Measurements from ENCODE around the gene MC1R. TPM values are rescaled to one million over a fixed set of nuclear protein-coding genes. Genes with fewer than 3 reads are reported as not detected.
"Not testable (repeated sequence)": the region's sequence is repeated elsewhere in the genome, so short reads cannot be mapped to it uniquely, and the experiment has no call there.

Gene MC1R
- polyA plus RNA-seq, 3 donors, result 0.21 to 3.9 TPM; not detected in 1

- Histone ChIP-seq H4K20me1 (ENCODE audit: insufficient read depth, low read length) (peaks cover 56% of the 10 kb centered on the region), H3K27me3 (ENCODE audit: control insufficient read depth in 2 of 2, insufficient read depth in 2 of 2, low read length in 2 of 2) (no peaks in the 10 kb centered on the region), H3K36me3 (replicated peaks in 1 of 2; ENCODE audit: control insufficient read depth in 1 of 2, insufficient read depth in 2 of 2, low read length in 2 of 2) (peaks cover 19 to 29% of the 10 kb centered on the region in 2 donors), H3K9me3 (replicated peaks in 1 of 2; ENCODE audit: control insufficient read depth in 1 of 2, insufficient read depth in 1 of 2, low read length in 2 of 2) (no peaks in the 10 kb centered on the region), H3K27ac (ENCODE audit: low read depth in 1 of 2, low read length in 2 of 2) (no peak overlapping the region), H3K4me2 (replicated peaks; ENCODE audit: extremely low read depth, low read length, poor library complexity, severe bottlenecking) (no peak overlapping the region), H3K4me3 (replicated peaks in 1 of 3; ENCODE audit: low read depth in 2 of 3, low read length in 3 of 3) (no peak overlapping the region), H2AFZ (ENCODE audit: insufficient read depth, low read depth, low read length, poor library complexity, severe bottlenecking) (no peak overlapping the region), H3K9ac (ENCODE audit: insufficient read depth, low read length, poor library complexity, severe bottlenecking) (no peak overlapping the region), H3K79me2 (ENCODE audit: insufficient read depth, low read length) (no peaks in the 10 kb centered on the region), H3K4me1 (ENCODE audit: control insufficient read depth in 1 of 2, insufficient read depth in 2 of 2, low read length in 2 of 2) (peaks cover 4 to 10% of the 10 kb centered on the region in 2 donors)
- no peak for DNase-seq
- Mint-ChIP-seq H3K9me3 (peaks cover 0 to 2% (median 0%) of the 10 kb centered on the region in 7 donors), H3K4me1 (peaks cover 12% of the 10 kb centered on the region), H3K4me3 (no peak overlapping the region), H3K27ac (no peak overlapping the region), H3K27me3 (ENCODE audit: low read depth in 3 of 3) (peaks cover 1 to 19% (median 7%) of the 10 kb centered on the region in 3 donors), H3K36me3 (peaks cover 18 to 43% of the 10 kb centered on the region in 2 donors)
- TF ChIP-seq CTCF (IDR thresholded peaks at IDR 0.05), result no peak
- intact Hi-C loops (cut with micrococcal nuclease), result no loop called here
- 87% methylated on average over 9 of the region's 14 CpGs for WGBS (ENCODE audit: insufficient coverage)
Observed at GRCh38 chr16:89912627-89913026, 6.0 kb upstream of the MC1R start.

GRCh38 chr16:89913408-89914387 is 5.0 kb upstream of the MC1R start:
- no peak overlapping the region for H3K4me3 ChIP-seq (replicated peaks in 1 of 3; ENCODE audit: low read depth in 2 of 3, low read length in 3 of 3)
- H3K4me2 ChIP-seq (replicated peaks; ENCODE audit: extremely low read depth, low read length, poor library complexity, severe bottlenecking), result no peak overlapping the region
- H3K27me3 ChIP-seq (ENCODE audit: control insufficient read depth in 2 of 2, insufficient read depth in 2 of 2, low read length in 2 of 2), result peaks cover 0 to 8% of the 10 kb centered on the region in 2 donors
- Mint-ChIP-seq H3K9me3 (peaks cover 0 to 2% (median 0%) of the 10 kb centered on the region in 7 donors), H3K27me3 (ENCODE audit: low read depth in 3 of 3) (peaks cover 7 to 29% (median 9%) of the 10 kb centered on the region in 3 donors), H3K4me1 (peaks cover 20% of the 10 kb centered on the region), H3K36me3 (peaks cover 18 to 35% of the 10 kb centered on the region in 2 donors), H3K27ac (peak overlapping the region in 2 of 7 donors; percentile 36 to 42), H3K4me3 (no peak overlapping the region)
- H3K9ac ChIP-seq (ENCODE audit: insufficient read depth, low read length, poor library complexity, severe bottlenecking), result no peak overlapping the region
- DNase-seq, result no peak
- intact Hi-C loops (cut with micrococcal nuclease), result no loop called here
- no peak overlapping the region for H2AFZ ChIP-seq (ENCODE audit: insufficient read depth, low read depth, low read length, poor library complexity, severe bottlenecking)
- H3K27ac ChIP-seq (ENCODE audit: low read depth in 1 of 2, low read length in 2 of 2), result no peak overlapping the region
- no peak for TF ChIP-seq CTCF (IDR thresholded peaks at IDR 0.05)
- peaks cover 47% of the 10 kb centered on the region for H4K20me1 ChIP-seq (ENCODE audit: insufficient read depth, low read length)
- no peaks in the 10 kb centered on the region for H3K79me2 ChIP-seq (ENCODE audit: insufficient read depth, low read length)
- peaks cover 14 to 21% of the 10 kb centered on the region in 2 donors for H3K36me3 ChIP-seq (replicated peaks in 1 of 2; ENCODE audit: control insufficient read depth in 1 of 2, insufficient read depth in 2 of 2, low read length in 2 of 2)
- WGBS (ENCODE audit: insufficient coverage), result 88% methylated on average over 28 of the region's 30 CpGs
- H3K9me3 ChIP-seq (replicated peaks in 1 of 2; ENCODE audit: control insufficient read depth in 1 of 2, insufficient read depth in 1 of 2, low read length in 2 of 2), result no peaks in the 10 kb centered on the region
- H3K4me1 ChIP-seq (ENCODE audit: control insufficient read depth in 1 of 2, insufficient read depth in 2 of 2, low read length in 2 of 2), result peaks cover 14 to 21% of the 10 kb centered on the region in 2 donors

- Mint-ChIP-seq H3K36me3 (peaks cover 9 to 25% of the 10 kb centered on the region in 2 donors), H3K4me1 (peaks cover 21% of the 10 kb centered on the region), H3K27me3 (ENCODE audit: low read depth in 3 of 3) (peaks cover 18 to 40% (median 19%) of the 10 kb centered on the region in 3 donors)
- H3K4me3 Mint-ChIP-seq; H3K9ac ChIP-seq (ENCODE audit: insufficient read depth, low read length, poor library complexity, severe bottlenecking); DNase-seq; H3K27ac Mint-ChIP-seq; H3K4me3 ChIP-seq (replicated peaks in 1 of 3; ENCODE audit: low read depth in 2 of 3, low read length in 3 of 3); intact Hi-C loops (cut with micrococcal nuclease); H3K9me3 ChIP-seq (replicated peaks in 1 of 2; ENCODE audit: control insufficient read depth in 1 of 2, insufficient read depth in 1 of 2, low read length in 2 of 2); H3K79me2 ChIP-seq (ENCODE audit: insufficient read depth, low read length); H3K9me3 Mint-ChIP-seq; H3K4me2 ChIP-seq (replicated peaks; ENCODE audit: extremely low read depth, low read length, poor library complexity, severe bottlenecking); H3K27ac ChIP-seq (ENCODE audit: low read depth in 1 of 2, low read length in 2 of 2); H2AFZ ChIP-seq (ENCODE audit: insufficient read depth, low read depth, low read length, poor library complexity, severe bottlenecking): not testable (repeated sequence)
- Histone ChIP-seq H3K27me3 (ENCODE audit: control insufficient read depth in 2 of 2, insufficient read depth in 2 of 2, low read length in 2 of 2) (peaks cover 0 to 18% of the 10 kb centered on the region in 2 donors), H3K4me1 (ENCODE audit: control insufficient read depth in 1 of 2, insufficient read depth in 2 of 2, low read length in 2 of 2) (peaks cover 16 to 23% of the 10 kb centered on the region in 2 donors), H3K36me3 (replicated peaks in 1 of 2; ENCODE audit: control insufficient read depth in 1 of 2, insufficient read depth in 2 of 2, low read length in 2 of 2) (peaks cover 12 to 17% of the 10 kb centered on the region in 2 donors), H4K20me1 (ENCODE audit: insufficient read depth, low read length) (peaks cover 36% of the 10 kb centered on the region)
- 72% methylated on average over 6 of the region's 11 CpGs for WGBS (ENCODE audit: insufficient coverage)
Observed at GRCh38 chr16:89914642-89915285, 3.9 kb upstream of the MC1R start.

All from CD14-positive monocyte (primary cell).